LNCAP (cell line): ENCODE results near the gene TRIM14.

ENCODE experiments used
- CTCF ChIP-seq: fragments of 450-650 bp; IDR thresholded peaks from 2 replicates; pipeline ENCODE4 v1.5.1; 2017; ENCODE audit warnings: mild to moderate bottlenecking

Gene TRIM14

GRCh38 chr9:98091735-98092612 lies 27.0 kb downstream of the TRIM14 start:
- TF ChIP-seq CTCF: no peak

GRCh38 chr9:98087420-98088354 lies 31.3 kb downstream of the TRIM14 start:
- TF ChIP-seq CTCF: no peak

- TF ChIP-seq CTCF: no peak
Observed at GRCh38 chr9:98086461-98086860, 32.6 kb downstream of the TRIM14 start.

- no peak for TF ChIP-seq CTCF
Observed at GRCh38 chr9:98085944-98086343, 33.1 kb downstream of the TRIM14 start.

GRCh38 chr9:98085058-98085457 lies 34.0 kb downstream of the TRIM14 start:
- no peak for TF ChIP-seq CTCF

GRCh38 chr9:98084396-98084795 lies 34.6 kb downstream of the TRIM14 start:
- TF ChIP-seq CTCF: no peak

GRCh38 chr9:98083566-98084183 lies 35.3 kb downstream of the TRIM14 start:
- TF ChIP-seq CTCF: no peak
